Gastroesophageal sphincter (tissue), 3 donors: ENCODE results near the gene ZNF528.

ENCODE experiments used
- CTCF ChIP-seq, 4 experiments: fragments of 200-600 bp in 2 of 4; fragments of 450-650 bp in 2 of 4; sonication (generic) in 1 of 4; IDR thresholded peaks; one replicate each; pipeline ENCODE4 v1.5.1; 2017 to 2019; ENCODE audit warnings: antibody characterized with exemption in 4 of 4, mild to moderate bottlenecking in 2 of 4, moderate library complexity in 2 of 4
- POLR2A ChIP-seq, 2 donors: fragments of 450-650 bp; IDR thresholded peaks; one replicate each; pipeline ENCODE4 v1.6.1; 2017; ENCODE audit warnings: antibody characterized with exemption in 2 of 2, mild to moderate bottlenecking in 2 of 2, moderate library complexity in 1 of 2
- POLR2AphosphoS5 ChIP-seq: sonication (generic); formaldehyde crosslinking; IDR thresholded peaks from one replicate; pipeline ENCODE4 v1.6.1; 2017; ENCODE audit warnings: antibody characterized with exemption

GRCh38 chr19:52464798-52465470, 67.3 kb downstream of the ZNF528 start:
- TF ChIP-seq POLR2AphosphoS5 (no peak), POLR2A (IDR thresholded peaks at IDR 0.05) (no peak), CTCF (IDR thresholded peaks at IDR 0.05) (no peak)
